HepG2 (cell line): Measurements from ENCODE around the gene KDR. TPM values are rescaled to one million over a fixed set of nuclear protein-coding genes. Genes with fewer than 3 reads are reported as not detected.

Experiments used
- ATAC-seq: fragments of 200-7000 bp; cut with Tn5 transposase; 3 replicates; pipeline ENCODE4 v1.9.1; 2020; ENCODE audit warnings: mild to moderate bottlenecking, moderate library complexity
- BruUV-seq: library from RNA; stranded (reverse); fragments of 400-500 nt; replicated peaks from 2 replicates; lab custom pipeline; 2021; lab: Mats Ljungman, UMichigan
- CTCF ChIA-PET: fragments of 300-600 bp; formaldehyde crosslinking; extraction: SDS; loops from one replicate; lab custom pipeline; 2021; ENCODE audit warnings: low total read pairs, inconsistent platforms, low intra/inter-chr PET ratio; lab: Yijun Ruan, JAX
- POLR2A ChIA-PET: fragments of 350-600 bp; sonication (Branson Sonifier 250); formaldehyde crosslinking; loops from one replicate; lab custom pipeline; 2020; ENCODE audit warnings: antibody characterized with exemption, inconsistent platforms; lab: Yijun Ruan, JAX
- DNase-seq: peaks from one replicate; pipeline ENCODE4 v3.0.0-alpha.2; 2015; ENCODE audit warnings: low spot score
- FAIRE-seq: peaks from 3 replicates; lab custom pipeline; 2011; peaks lifted over from hg19 to GRCh38; lab: Jason Lieb, UNC
- H2AFZ ChIP-seq: one replicate; pipeline ENCODE4 v1.6.1; 2011; ENCODE audit warnings: low read length, inconsistent platforms
- H3K27ac ChIP-seq: fragments of 300-600 bp; 3 replicates; pipeline ENCODE4 v1.8.0; 2011; ENCODE audit warnings: mixed run types, mild to moderate bottlenecking, mixed read lengths, low read length, inconsistent platforms; ENCODE audit not compliant: insufficient read depth; ENCODE audit errors: extremely low read length
- H3K27me3 ChIP-seq, 2 experiments: fragments of 200-600 bp in 1 of 2; 2 replicates in 1 of 2; 3 replicates in 1 of 2; pipeline versions ENCODE4 v1.6.0 to v1.8.0; 2011; ENCODE audit warnings: low read length in 2 of 2, mild to moderate bottlenecking in 2 of 2, moderate library complexity in 2 of 2, inconsistent platforms in 1 of 2; ENCODE audit not compliant: insufficient read depth in 2 of 2, control insufficient read depth in 1 of 2
- H3K36me3 ChIP-seq, 2 experiments: fragments of 200-600 bp in 1 of 2; replicated peaks in 1 of 2; 2 replicates in 1 of 2; 3 replicates in 1 of 2; pipeline versions ENCODE4 v1.5.1 to v1.8.0; 2011; ENCODE audit warnings: low read length in 2 of 2, inconsistent platforms in 1 of 2; ENCODE audit not compliant: insufficient read depth in 2 of 2, control insufficient read depth in 1 of 2
- H3K4me1 ChIP-seq: 2 replicates; pipeline ENCODE4 v1.5.1; 2012; ENCODE audit warnings: low read length, inconsistent platforms; ENCODE audit not compliant: insufficient read depth
- H3K4me2 ChIP-seq: 2 replicates; pipeline ENCODE4 v1.6.0; 2011; ENCODE audit warnings: low read depth, low read length, inconsistent platforms
- H3K4me3 ChIP-seq, 3 experiments: fragments of 200-600 bp in 1 of 3; sonication (generic), shearing (Covaris generic) in 1 of 3; replicated peaks in 1 of 3; 2 replicates each; pipeline ENCODE4 v1.5.1; 2011 to 2016; ENCODE audit warnings: low read length in 3 of 3, inconsistent platforms in 2 of 3, low read depth in 2 of 3, mild to moderate bottlenecking in 2 of 3, control low read depth in 1 of 3, mixed read lengths in 1 of 3; ENCODE audit not compliant: insufficient read depth in 1 of 3
- H3K79me2 ChIP-seq: one replicate; pipeline ENCODE4 v1.6.1; 2011; ENCODE audit warnings: low read length, inconsistent platforms; ENCODE audit not compliant: insufficient read depth
- H3K9ac ChIP-seq: 2 replicates; pipeline ENCODE4 v1.6.0; 2011; ENCODE audit warnings: mild to moderate bottlenecking, low read depth, low read length, inconsistent platforms; ENCODE audit not compliant: insufficient read depth
- H3K9me3 ChIP-seq: 2 replicates; pipeline ENCODE4 v1.5.1; 2012; ENCODE audit warnings: mild to moderate bottlenecking, low read length
- H4K20me1 ChIP-seq: 2 replicates; pipeline ENCODE4 v1.6.0; 2011; ENCODE audit warnings: inconsistent platforms, mild to moderate bottlenecking, low read length, moderate library complexity; ENCODE audit not compliant: insufficient read depth
- CEBPB ChIP-seq: IDR thresholded peaks from 2 replicates; pipeline ENCODE4 v1.6.1; 2011; ENCODE audit warnings: low read depth, low read length, improper control_type of control experiment, borderline replicate concordance
- GFI1 ChIP-seq: sonication (generic); formaldehyde crosslinking; IDR thresholded peaks from 2 replicates; pipeline ENCODE4 v1.5.0; 2020; ENCODE audit warnings: missing genetic modification reagents, mild to moderate bottlenecking, borderline replicate concordance
- GRHL1 ChIP-seq: sonication (generic); formaldehyde crosslinking; conservative IDR thresholded peaks from 2 replicates; pipeline ENCODE4 v1.8.0; 2022; ENCODE audit warnings: missing genetic modification reagents
- HDAC2 ChIP-seq: sonication (generic); formaldehyde crosslinking; IDR thresholded peaks from 2 replicates; pipeline ENCODE4 v1.4.0; 2020; ENCODE audit warnings: missing genetic modification reagents
- MTF2 ChIP-seq: sonication (generic); formaldehyde crosslinking; IDR thresholded peaks from 2 replicates; pipeline ENCODE4 v1.5.0; 2020; ENCODE audit warnings: missing genetic modification reagents, borderline replicate concordance
- NFKB2 ChIP-seq: sonication (generic); formaldehyde crosslinking; IDR thresholded peaks from 2 replicates; pipeline ENCODE4 v1.4.0; 2020; ENCODE audit warnings: missing genetic modification reagents, borderline replicate concordance
- PBX2 ChIP-seq: IDR thresholded peaks from 2 replicates; pipeline ENCODE4 v1.6.1; 2016; ENCODE audit warnings: control low read depth
- PREB ChIP-seq: sonication (generic); formaldehyde crosslinking; IDR thresholded peaks from 2 replicates; pipeline ENCODE4 v1.4.0; 2020; ENCODE audit warnings: missing genetic modification reagents
- SIN3B ChIP-seq: fragments of 150-350 bp; IDR thresholded peaks from 2 replicates; pipeline ENCODE4 v1.6.1; 2014; ENCODE audit warnings: low read length
- ZBTB1 ChIP-seq: sonication (generic); formaldehyde crosslinking; IDR thresholded peaks from 2 replicates; pipeline ENCODE4 v1.4.0; 2020; ENCODE audit warnings: missing genetic modification reagents, borderline replicate concordance
- ZFP90 ChIP-seq: sonication (generic); formaldehyde crosslinking; IDR thresholded peaks from 2 replicates; pipeline ENCODE4 v1.8.0; 2022; ENCODE audit warnings: missing genetic modification reagents, mild to moderate bottlenecking, inconsistent platforms, borderline replicate concordance
- ZNF10 ChIP-seq: sonication (generic); formaldehyde crosslinking; IDR thresholded peaks from 2 replicates; pipeline ENCODE4 v1.4.0; 2020; ENCODE audit warnings: mild to moderate bottlenecking, low read depth, missing genetic modification reagents, borderline replicate concordance
- ZNF546 ChIP-seq: sonication (generic); formaldehyde crosslinking; conservative IDR thresholded peaks from 2 replicates; pipeline ENCODE4 v1.8.1; 2023; ENCODE audit warnings: mild to moderate bottlenecking, missing genetic modification reagents
- ZNF556 ChIP-seq: sonication (generic); formaldehyde crosslinking; IDR thresholded peaks from 2 replicates; pipeline ENCODE4 v1.4.0; 2020; ENCODE audit warnings: mild to moderate bottlenecking, missing genetic modification reagents, borderline replicate concordance
- WGBS: methylation state at CpG from one replicate; pipeline ENCODE4 v1.1.6; 2017; ENCODE audit warnings: low lambda C conversion rate; 5-methylcytosine and 5-hydroxymethylcytosine counted together
- in situ Hi-C: cut with HindIII; loops from 2 replicates; pipeline ENCODE4 v1.10.0; 2017; ENCODE audit warnings: low pct_unique_long_range_greater_than_20kb; ENCODE audit not compliant: extremely low pct_ligation_motif_present
- intact Hi-C: fragments of 100-400 bp; cut with micrococcal nuclease; formaldehyde crosslinking; loops from one replicate; pipeline ENCODE4 v1.10.0; 2022; ENCODE audit not compliant: unreplicated experiment
- polyA plus RNA-seq, 8 experiments: library from polyadenylated mRNA; depleted of rRNA in 3 of 8; stranded (reverse) in 7 of 8; unstranded in 1 of 8; fragments of >200 nt; fragmentation: Illumina TruSeq in 4 of 8; extraction: Trizol in 4 of 8; gene quantifications; 2 replicates each; pipeline versions ENCODE4 v1.2.1 to v1.2.3, GENCODE V29; 2011 to 2016; ENCODE audit warnings: low read depth in 4 of 8, missing spikeins in 1 of 8, mixed read lengths in 1 of 8; ENCODE audit not compliant: insufficient read depth in 1 of 8
- total RNA-seq, 5 experiments: library from RNA; depleted of rRNA; stranded (reverse); fragments of >200 nt; fragmentation: Illumina TruSeq; extraction: Trizol; gene quantifications; 2 replicates each; pipeline ENCODE4 v1.2.3, GENCODE V29; 2016; ENCODE audit warnings: low read depth in 1 of 5

Gene KDR
- total and polyA plus RNA-seq, 2 of the 13 experiments (the other 11 are each of a cell fraction or from before 2014, with no cell fraction given): not detected

- Histone ChIP-seq H3K36me3 (no peaks in the 10 kb centered on the region), H3K4me2 (no peak overlapping the region), H4K20me1 (no peaks in the 10 kb centered on the region), H3K9me3 (no peaks in the 10 kb centered on the region), H3K27me3 (0 out of 5 replicates have a peak, but pooled peaks cover 0 to 1% of the 10 kb centered on the region in 2 experiments), H3K4me3 (no peak overlapping the region), H3K4me1 (no peaks in the 10 kb centered on the region), H3K9ac (no peak overlapping the region), H3K27ac (no peak overlapping the region), H2AFZ (no peak overlapping the region)
- FAIRE-seq: no peak
- intact Hi-C loops (no loop called here), in situ Hi-C loops (no loop called here)
- ATAC-seq: no peak
- 17% methylated on average over 2 of the region's 2 CpGs for WGBS
- CTCF ChIA-PET: no interaction called here
- no peak for DNase-seq
- POLR2A ChIA-PET: no interaction called here
- TF ChIP-seq CEBPB (peak; percentile 54; the same call in 1 of the 2 replicates), MTF2 (CRISPR knock-in tag) (no peak), GRHL1 (CRISPR knock-in tag) (no peak)
- TF ChIP-seq, all 625 proteins: peak for 1
- H3K79me2 ChIP-seq: no peaks in the 10 kb centered on the region
- BruUV-seq: no TSS peak
Observed at GRCh38 chr4:55038176-55038890, 87.1 kb downstream of the KDR start.

- H3K9me3 ChIP-seq: no peaks in the 10 kb centered on the region
- 0 out of 5 replicates have a peak, but pooled peaks cover 0 to 1% of the 10 kb centered on the region in 2 experiments for H3K27me3 ChIP-seq
- no peak overlapping the region for H2AFZ ChIP-seq
- ATAC-seq: no peak
- no peak overlapping the region for H3K4me3 ChIP-seq
- CTCF ChIA-PET: no interaction called here
- no peak overlapping the region for H3K4me2 ChIP-seq
- H3K36me3 ChIP-seq: no peaks in the 10 kb centered on the region
- DNase-seq: no peak
- no peak overlapping the region for H3K9ac ChIP-seq
- H3K79me2 ChIP-seq: no peaks in the 10 kb centered on the region
- no peaks in the 10 kb centered on the region for H3K4me1 ChIP-seq
- in situ Hi-C loops (no loop called here), intact Hi-C loops (no loop called here)
- H4K20me1 ChIP-seq: no peaks in the 10 kb centered on the region
- no TSS peak for BruUV-seq
- WGBS: 11% methylated on average over 1 of the region's 1 CpG
- no peak for FAIRE-seq
- H3K27ac ChIP-seq: no peak overlapping the region
- POLR2A ChIA-PET: no interaction called here
- no peak for TF ChIP-seq ZFP90 (CRISPR knock-in tag)
- TF ChIP-seq GFI1 (CRISPR knock-in tag): no peak
- no peak for TF ChIP-seq PBX2
- no peak for TF ChIP-seq ZBTB1
- no peak for TF ChIP-seq HDAC2
- no peak for TF ChIP-seq PREB (CRISPR knock-in tag)
- no peak for TF ChIP-seq ZNF10 (CRISPR knock-in tag)
- no peak for TF ChIP-seq ZNF556 (CRISPR knock-in tag)
- TF ChIP-seq ZNF546 (CRISPR knock-in tag): no peak
- TF ChIP-seq SIN3B: no peak
- TF ChIP-seq NFKB2 (CRISPR knock-in tag): no peak
Observed at GRCh38 chr4:55037728-55038127, 87.7 kb downstream of the KDR start.
